Neural progenitor cell (in vitro differentiated cells): Measurements from ENCODE around the gene TMEM94. TPM values are rescaled to one million over a fixed set of nuclear protein-coding genes. Genes with fewer than 3 reads are reported as not detected.

Source experiments
- DNase-seq: peaks from one replicate; pipeline ENCODE4 v3.0.0-alpha.2; 2016; ENCODE audit warnings: low spot score
- H2AFZ ChIP-seq: fragments of 200-600 bp; sonication (generic); replicated peaks from 2 replicates; pipeline ENCODE4 v1.6.1; 2016; ENCODE audit warnings: antibody characterized with exemption
- H3F3A ChIP-seq: fragments of 200-600 bp; sonication (generic); 2 replicates; pipeline ENCODE4 v1.6.1; 2016; ENCODE audit warnings: antibody characterized with exemption, low read depth
- H3K27ac ChIP-seq: fragments of 200-600 bp; sonication (generic); 2 replicates; pipeline ENCODE4 v1.5.1; 2016; ENCODE audit warnings: mild to moderate bottlenecking
- H3K27me3 ChIP-seq: fragments of 200-600 bp; sonication (generic); 2 replicates; pipeline ENCODE4 v1.6.1; 2016; ENCODE audit warnings: mild to moderate bottlenecking, moderate library complexity
- H3K36me3 ChIP-seq: fragments of 200-600 bp; sonication (generic); 2 replicates; pipeline ENCODE4 v1.5.1; 2016
- H3K4me1 ChIP-seq: fragments of 200-600 bp; sonication (generic); 2 replicates; pipeline ENCODE4 v1.6.1; 2016; ENCODE audit warnings: mixed run types
- H3K4me2 ChIP-seq: fragments of 200-600 bp; sonication (generic); 2 replicates; pipeline ENCODE4 v1.6.1; 2016
- H3K4me3 ChIP-seq: fragments of 200-600 bp; sonication (generic); 2 replicates; pipeline ENCODE4 v1.5.1; 2016
- H3K79me2 ChIP-seq: fragments of 200-600 bp; sonication (generic); 2 replicates; pipeline ENCODE4 v1.6.1; 2016; ENCODE audit warnings: low read depth
- H3K9ac ChIP-seq: fragments of 200-600 bp; sonication (generic); 2 replicates; pipeline ENCODE4 v1.6.1; 2016
- H3K9me3 ChIP-seq: fragments of 200-600 bp; sonication (generic); 2 replicates; pipeline ENCODE4 v1.5.1; 2016; ENCODE audit warnings: low read depth
- H4K20me1 ChIP-seq: fragments of 200-600 bp; sonication (generic); 2 replicates; pipeline ENCODE4 v1.6.1; 2016; ENCODE audit warnings: low read depth
- H3K27ac Mint-ChIP-seq: 3 replicates; pipeline ENCODE4 v1.8.0; 2021; ENCODE audit warnings: mixed read lengths
- H3K27me3 Mint-ChIP-seq: 2 replicates; pipeline ENCODE4 v1.8.0; 2022; ENCODE audit warnings: low read depth, mild to moderate bottlenecking, inconsistent platforms, moderate library complexity, mixed read lengths; ENCODE audit not compliant: insufficient read depth
- H3K36me3 Mint-ChIP-seq: 3 replicates; pipeline ENCODE4 v1.8.0; 2021; ENCODE audit warnings: mixed read lengths
- H3K4me1 Mint-ChIP-seq: 3 replicates; pipeline ENCODE4 v1.8.0; 2021; ENCODE audit warnings: mixed read lengths
- H3K4me3 Mint-ChIP-seq: 3 replicates; pipeline ENCODE4 v1.8.0; 2021; ENCODE audit warnings: mild to moderate bottlenecking, moderate library complexity, mixed read lengths
- H3K9me3 Mint-ChIP-seq: 3 replicates; pipeline ENCODE4 v1.8.0; 2020; ENCODE audit warnings: mixed read lengths
- CTCF ChIP-seq: fragments of 200-600 bp; sonication (generic); IDR thresholded peaks from 2 replicates; pipeline ENCODE4 v1.5.1; 2017; ENCODE audit warnings: antibody characterized with exemption, mild to moderate bottlenecking
- EZH2 ChIP-seq: fragments of 200-600 bp; sonication (generic); IDR thresholded peaks from 2 replicates; pipeline ENCODE4 v1.6.1; 2017; ENCODE audit warnings: antibody characterized with exemption, mild to moderate bottlenecking, moderate library complexity
- EZH2phosphoT487 ChIP-seq: fragments of 200-600 bp; sonication (generic); IDR thresholded peaks from 2 replicates; pipeline ENCODE4 v1.6.1; 2017; ENCODE audit warnings: antibody characterized with exemption
- total RNA-seq: library from RNA; depleted of rRNA; stranded (reverse); fragments of >200 nt; gene quantifications from 2 replicates; pipeline ENCODE4 v1.2.3, GENCODE V29; 2015; ENCODE audit warnings: low replicate concordance

The TMEM94 gene
- total RNA-seq, 1 donor from 2014 or later: 23.6 TPM

GRCh38 chr17:75544250-75544649 lies 87.8 kb downstream of the TMEM94 start:
- no peaks in the 10 kb centered on the region for H3K36me3 ChIP-seq

GRCh38 chr17:75546181-75546580 lies 89.7 kb downstream of the TMEM94 start:
- Mint-ChIP-seq H3K36me3 (no peaks in the 10 kb centered on the region), H3K4me3 (no peak overlapping the region), H3K27ac (no peak overlapping the region), H3K9me3 (no peaks in the 10 kb centered on the region), H3K4me1 (peaks cover 11% of the 10 kb centered on the region), H3K27me3 (peaks cover 2% of the 10 kb centered on the region)
- no peak for DNase-seq
- Histone ChIP-seq H3K79me2 (no peaks in the 10 kb centered on the region), H3K27me3 (no peaks in the 10 kb centered on the region), H3F3A (peaks cover 17% of the 10 kb centered on the region), H3K27ac (no peak overlapping the region), H3K4me1 (peaks cover 30% of the 10 kb centered on the region), H4K20me1 (no peaks in the 10 kb centered on the region), H3K36me3 (no peaks in the 10 kb centered on the region), H3K4me2 (no peak overlapping the region), H3K9me3 (no peaks in the 10 kb centered on the region), H2AFZ (no peak overlapping the region), H3K9ac (no peak overlapping the region), H3K4me3 (no peak overlapping the region)
- no peak for TF ChIP-seq EZH2
- TF ChIP-seq CTCF: no peak
- TF ChIP-seq EZH2phosphoT487: no peak

More at GRCh38 chr17:75544250-75544649, 87.8 kb downstream of the TMEM94 start:
- peaks cover 2% of the 10 kb centered on the region for H3K27me3 Mint-ChIP-seq
- Histone ChIP-seq H3K9ac (no peak overlapping the region), H3K27me3 (no peaks in the 10 kb centered on the region), H2AFZ (no peak overlapping the region), H4K20me1 (no peaks in the 10 kb centered on the region), H3F3A (peaks cover 9% of the 10 kb centered on the region), H3K27ac (no peak overlapping the region), H3K79me2 (peaks cover 9% of the 10 kb centered on the region), H3K4me2 (no peak overlapping the region), H3K9me3 (no peaks in the 10 kb centered on the region), H3K4me3 (no peak overlapping the region), H3K4me1 (peaks cover 20% of the 10 kb centered on the region)
- no peaks in the 10 kb centered on the region for H3K9me3 Mint-ChIP-seq
- peaks cover 9% of the 10 kb centered on the region for H3K4me1 Mint-ChIP-seq
- DNase-seq: no peak
- H3K36me3 Mint-ChIP-seq: no peaks in the 10 kb centered on the region
- H3K27ac Mint-ChIP-seq: no peak overlapping the region
- TF ChIP-seq CTCF (no peak), EZH2phosphoT487 (no peak), EZH2 (no peak)
- no peak overlapping the region for H3K4me3 Mint-ChIP-seq

GRCh38 chr17:75547091-75547490 lies 90.7 kb downstream of the TMEM94 start:
- Histone ChIP-seq H4K20me1 (no peaks in the 10 kb centered on the region), H3F3A (peaks cover 17% of the 10 kb centered on the region), H3K27ac (no peak overlapping the region), H3K4me2 (no peak overlapping the region), H3K4me1 (peaks cover 27% of the 10 kb centered on the region), H3K36me3 (no peaks in the 10 kb centered on the region), H3K79me2 (no peaks in the 10 kb centered on the region), H3K9ac (no peak overlapping the region), H3K4me3 (no peak overlapping the region), H3K27me3 (no peaks in the 10 kb centered on the region), H2AFZ (no peak overlapping the region), H3K9me3 (no peaks in the 10 kb centered on the region)
- Mint-ChIP-seq H3K4me1 (peaks cover 8% of the 10 kb centered on the region), H3K27ac (no peak overlapping the region), H3K27me3 (peaks cover 2% of the 10 kb centered on the region), H3K4me3 (no peak overlapping the region), H3K9me3 (no peaks in the 10 kb centered on the region), H3K36me3 (no peaks in the 10 kb centered on the region)
- TF ChIP-seq EZH2phosphoT487 (no peak), EZH2 (no peak), CTCF (no peak)
- no peak for DNase-seq
